Thyroid gland (tissue), 4 donors: Measurements from ENCODE around the gene SGPP1. TPM values are rescaled to one million over a fixed set of nuclear protein-coding genes. Genes with fewer than 3 reads are reported as not detected.
"Not testable (repeated sequence)": the region's sequence is repeated elsewhere in the genome, so short reads cannot be mapped to it uniquely, and the experiment has no call there.

Experiments
- DNase-seq, 2 donors: peaks; one replicate each; pipeline ENCODE4 v3.0.0-alpha.2; 2019
- H3K27ac ChIP-seq, 3 donors: fragments of 200-600 bp; sonication (generic); 1 replicate in 2 of 3; 2 replicates in 1 of 3; pipeline ENCODE4 v1.5.1; 2016 to 2019; ENCODE audit warnings: mild to moderate bottlenecking in 1 of 3, moderate library complexity in 1 of 3
- H3K27me3 ChIP-seq: fragments of 200-600 bp; sonication (generic); one replicate; pipeline ENCODE4 v1.5.1; 2019
- H3K36me3 ChIP-seq, 2 donors: fragments of 200-600 bp; sonication (generic); one replicate each; pipeline ENCODE4 v1.5.1; 2016 to 2019
- H3K4me1 ChIP-seq, 2 donors: fragments of 200-600 bp; sonication (generic); one replicate each; pipeline ENCODE4 v1.5.1; 2017 to 2019
- H3K4me3 ChIP-seq, 3 donors: fragments of 200-600 bp; sonication (generic); replicated peaks in 1 of 3; 1 replicate in 2 of 3; 2 replicates in 1 of 3; pipeline ENCODE4 v1.5.1; 2016; ENCODE audit warnings: mild to moderate bottlenecking in 1 of 3
- H3K9me3 ChIP-seq: fragments of 200-600 bp; sonication (generic); one replicate; pipeline ENCODE4 v1.5.1; 2017
- CTCF ChIP-seq, 6 experiments: fragments of 200-600 bp in 3 of 6; fragments of 450-650 bp in 3 of 6; sonication (generic) in 3 of 6; IDR thresholded peaks; one replicate each; pipeline ENCODE4 v1.5.1; 2016 to 2019; ENCODE audit warnings: antibody characterized with exemption in 6 of 6, mild to moderate bottlenecking in 2 of 6, inconsistent platforms in 1 of 6, moderate library complexity in 1 of 6
- POLR2A ChIP-seq, 2 donors: fragments of 450-650 bp; IDR thresholded peaks; one replicate each; pipeline ENCODE4 v1.6.1; 2017; ENCODE audit warnings: antibody characterized with exemption in 2 of 2, mild to moderate bottlenecking in 2 of 2, moderate library complexity in 1 of 2
- WGBS, 2 donors: methylation state at CpG; one replicate each; pipeline ENCODE4 v1.1.5; 2017; 5-methylcytosine and 5-hydroxymethylcytosine counted together
- intact Hi-C: fragments of 100-400 bp; cut with DNase I; formaldehyde crosslinking; loops from one replicate; pipeline ENCODE4 v1.15.1; 2023
- small RNA-seq: library from RNA; depleted of rRNA; stranded (forward); fragments of <200 nt; gene quantifications from one replicate; pipeline ENCODE3, GENCODE V24; 2016
- total RNA-seq, 4 donors: library from RNA; depleted of rRNA; stranded (reverse); fragments of >200 nt; gene quantifications; one replicate each; pipeline ENCODE4 v1.2.3, GENCODE V29; 2016

SGPP1 gene
- total RNA-seq, 4 donors from 2014 or later, result 19.2 to 38.1 (median 25.7) TPM

DNA sequence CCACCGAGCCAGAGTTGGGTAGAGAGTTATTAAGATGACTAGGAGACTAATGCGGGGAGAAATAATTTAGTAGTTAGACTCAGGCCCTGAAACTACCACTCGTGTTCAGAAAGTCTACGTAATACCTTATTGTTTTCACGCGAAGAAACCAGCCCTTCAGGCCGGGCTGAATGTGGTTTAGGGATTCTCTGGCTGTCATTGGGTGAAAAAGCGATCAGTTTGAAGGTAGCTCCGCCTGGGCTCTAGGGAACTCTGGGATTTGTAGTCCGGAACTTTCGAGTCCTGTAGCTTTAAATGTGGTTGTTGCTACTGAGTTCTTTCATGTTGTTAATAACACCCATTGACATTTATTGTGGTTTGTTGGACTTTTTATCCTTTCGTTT lies 85.6 kb downstream of the SGPP1 start:
- peak; percentile 80 to 82 for DNase-seq

GRCh38 chr14:63641473-63642228 lies 86.2 kb downstream of the SGPP1 start, which contains the start of gene WDR89:
WDR89 (minus strand) TSS chr14:63641871; CDS start chr14:63599942, 41,929 bp downstream.
- peaks cover 0 to 6% of the 10 kb centered on the region in 2 donors for H3K4me1 ChIP-seq
- DNase-seq, result peak; percentile 98 to 99
- peak within 1 kb of the TSS; percentile 91 to 97 (median 97) for H3K27ac ChIP-seq
- 1% methylated on average over 40 to 52 of the region's 60 CpGs for WGBS, 2 donors
- intact Hi-C loops, result no loop called here
- no peaks in the 10 kb centered on the region for H3K36me3 ChIP-seq
- peak within 1 kb of the TSS in 2 of 3 donors; percentile 55 to 59 for H3K4me3 ChIP-seq
- no peaks in the 10 kb centered on the region for H3K27me3 ChIP-seq
- no peaks in the 10 kb centered on the region for H3K9me3 ChIP-seq
- TF ChIP-seq CTCF (IDR thresholded peaks at IDR 0.05) (peak; percentile 52 to 95 (median 90)), POLR2A (IDR thresholded peaks at IDR 0.05) (peak; percentile 39 to 86)

More for the DNA sequence above, 85.6 kb downstream of the SGPP1 start:
- Histone ChIP-seq H3K36me3 (no peaks in the 10 kb centered on the region), H3K27ac (peak overlapping the region; percentile 91 to 97 (median 97)), H3K4me1 (peaks cover 0 to 6% of the 10 kb centered on the region in 2 donors), H3K9me3 (no peaks in the 10 kb centered on the region), H3K4me3 (peak overlapping the region in 2 of 3 donors; percentile 43 to 55), H3K27me3 (no peaks in the 10 kb centered on the region)
- intact Hi-C loops, result no loop called here
- TF ChIP-seq POLR2A (IDR thresholded peaks at IDR 0.05), result peak in 1 of 2 donors; percentile 37
- TF ChIP-seq CTCF (IDR thresholded peaks at IDR 0.05), result no peak
- WGBS, 2 donors, result 0% methylated on average over 11 to 12 of the region's 12 CpGs

DNA sequence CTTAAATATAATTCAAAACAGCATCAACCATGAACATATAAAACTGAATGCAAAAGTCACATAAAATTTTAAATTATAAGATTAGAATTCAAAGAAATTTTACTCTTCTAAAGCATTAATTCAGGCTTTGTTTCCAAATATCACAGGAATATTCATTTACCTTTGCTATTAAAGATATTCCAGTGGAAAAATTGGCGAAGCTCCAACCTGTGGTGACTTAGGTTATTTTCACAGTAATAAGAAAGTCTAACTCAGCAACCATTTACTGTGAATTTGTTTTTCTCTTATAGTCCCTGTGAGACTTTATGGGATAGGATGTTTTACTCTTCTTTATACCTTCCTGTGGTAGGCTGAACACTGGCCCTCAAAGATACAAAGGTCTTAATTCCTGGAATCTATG lies 89.4 kb downstream of the SGPP1 start:
- peaks cover 0 to 6% of the 10 kb centered on the region in 2 donors for H3K4me1 ChIP-seq
- H3K9me3 ChIP-seq, result no peaks in the 10 kb centered on the region
- TF ChIP-seq CTCF (IDR thresholded peaks at IDR 0.05) (no peak), POLR2A (IDR thresholded peaks at IDR 0.05) (no peak)
- no peak overlapping the region for H3K27ac ChIP-seq
- no peaks in the 10 kb centered on the region for H3K36me3 ChIP-seq
- intact Hi-C loops, result loop anchor here (10.0 kb wide), 2 partner anchors 86 to 94 kb away; partner anchors contain the start of genes PPP2R5E and SGPP1
- 84 to 96% methylated on average over 1 of the region's 1 CpG for WGBS, 2 donors
- H3K27me3 ChIP-seq, result no peaks in the 10 kb centered on the region
- no peak overlapping the region for H3K4me3 ChIP-seq
- no peak for DNase-seq

DNA sequence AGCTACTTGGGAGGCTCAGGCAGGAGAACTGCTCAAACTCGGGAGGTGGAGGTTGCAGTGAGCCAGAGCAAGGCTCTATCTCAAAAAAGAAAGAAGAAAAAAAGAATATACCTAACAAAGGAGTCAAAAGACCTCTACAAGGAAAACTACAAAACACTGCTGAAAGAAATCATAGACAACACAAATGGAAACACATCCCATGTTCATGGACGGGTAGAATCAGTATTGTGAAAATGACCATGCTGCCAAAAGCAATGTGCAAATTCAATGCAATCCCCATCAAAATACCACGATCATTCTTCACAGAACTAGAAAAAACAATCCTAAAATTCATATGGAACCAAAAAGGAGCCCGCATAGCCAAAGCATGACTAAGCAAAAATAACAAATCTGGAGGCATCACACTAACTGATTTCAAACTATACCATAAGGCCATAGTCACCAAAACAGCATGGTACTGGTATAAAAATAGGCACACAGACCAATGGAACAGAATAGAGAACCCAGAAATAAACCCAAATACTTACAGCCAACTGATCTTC lies 91.7 kb downstream of the SGPP1 start:
- DNase-seq, H3K27ac ChIP-seq, H3K27me3 ChIP-seq, H3K36me3 ChIP-seq, H3K4me3 ChIP-seq, H3K9me3 ChIP-seq, H3K4me1 ChIP-seq: not testable (repeated sequence)
- intact Hi-C loops, result loop anchor here (10.0 kb wide), 2 partner anchors 89 to 91 kb away; partner anchors contain the start of genes PPP2R5E and SGPP1
- 99% methylated on average over 4 of the region's 4 CpGs for WGBS, 2 donors

Small RNAs within 50 kb of the gene (small RNA-seq; reads per million reads assigned to genes)
- gene AL161670.1, result not detected
- gene RF00012, result not detected
- gene RNU7-116P, result not detected

Other genes with a start within 250 kb of the SGPP1 start
- gene PPP2R5E, start 184.7 kb downstream of the SGPP1 start, total RNA-seq, result 10 to 100 TPM; 30.0 to 42.3 (median 36.0) TPM
- 10 to 100 TPM in 3 of 4 donors, 1 to 10 TPM in 1; 9.4 to 15.0 (median 13.5) TPM for gene WDR89, start 86.2 kb downstream of the SGPP1 start, total RNA-seq
- 100 to 1,000 TPM; 314 to 379 (median 342) TPM for gene SYNE2, start 124.9 kb upstream of the SGPP1 start, total RNA-seq